AG08395 (cell line): ENCODE measurements around the gene ARAP3.
"Not testable (repeated sequence)": the region's sequence is repeated elsewhere in the genome, so short reads cannot be mapped to it uniquely, and the experiment has no call there.

ENCODE experiments used
- DNase-seq: peaks from one replicate; pipeline ENCODE4 v3.0.0; 2012; ENCODE audit warnings: mixed read lengths, low spot score

The ARAP3 gene

DNA sequence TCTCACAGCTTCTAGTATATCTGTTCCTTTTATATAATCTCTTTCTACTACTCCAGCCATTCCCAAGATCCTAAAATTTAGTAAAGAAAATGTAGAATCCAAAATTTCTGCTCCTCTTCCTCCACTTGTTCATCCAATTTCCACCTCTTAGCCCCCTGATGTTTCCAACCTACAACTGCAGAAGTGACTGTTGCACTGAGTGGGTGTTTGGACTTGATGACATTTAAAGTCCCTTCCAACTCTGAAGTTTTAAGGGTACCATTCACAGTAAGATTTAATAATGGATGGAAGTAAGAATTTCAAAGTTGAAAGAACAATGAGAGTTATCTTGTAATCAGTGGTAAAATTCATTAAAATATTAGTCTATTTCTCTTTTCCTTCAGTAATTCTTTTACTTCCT, 68.7 kb downstream of the ARAP3 start:
- no peak for DNase-seq

DNA sequence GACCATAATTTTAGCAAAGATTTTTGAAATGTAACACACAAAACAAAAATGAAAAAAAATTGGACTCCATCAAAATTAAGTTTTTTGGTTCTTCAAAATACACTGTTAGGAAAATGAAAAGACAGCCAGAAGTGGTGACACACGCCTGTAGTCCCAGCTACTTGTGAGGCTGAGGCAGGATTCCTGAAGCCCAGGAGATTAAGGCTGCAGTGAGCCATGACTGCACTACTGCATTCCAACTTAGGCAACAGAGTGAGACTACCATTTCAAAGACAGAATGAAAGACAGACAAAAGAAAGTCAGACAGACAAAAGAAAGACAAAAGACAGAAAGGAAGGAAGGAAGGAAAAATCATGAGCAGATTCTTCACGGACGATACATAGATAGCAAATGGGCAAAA, 70.7 kb downstream of the ARAP3 start:
- DNase-seq = no peak

DNA sequence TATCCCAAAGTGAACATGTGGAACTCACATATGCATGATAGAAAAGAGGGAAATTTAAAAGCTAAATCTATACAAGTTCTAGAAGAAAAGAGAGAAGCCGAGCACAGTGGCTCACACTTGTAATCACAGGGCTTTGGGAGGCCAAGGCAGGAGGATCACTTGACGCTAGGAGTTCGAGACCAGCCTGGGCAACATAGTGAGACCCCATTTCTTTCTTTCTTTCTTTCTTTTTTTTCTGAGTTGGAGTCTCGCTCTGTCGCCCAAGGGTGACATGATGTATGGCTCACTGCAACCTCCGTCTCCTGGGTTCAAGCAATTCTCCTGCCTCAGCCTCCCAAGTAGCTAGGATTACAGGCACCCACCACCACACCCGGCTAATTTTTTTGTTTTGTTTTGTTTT, 72.1 kb downstream of the ARAP3 start:
- not testable (repeated sequence) for DNase-seq

DNA sequence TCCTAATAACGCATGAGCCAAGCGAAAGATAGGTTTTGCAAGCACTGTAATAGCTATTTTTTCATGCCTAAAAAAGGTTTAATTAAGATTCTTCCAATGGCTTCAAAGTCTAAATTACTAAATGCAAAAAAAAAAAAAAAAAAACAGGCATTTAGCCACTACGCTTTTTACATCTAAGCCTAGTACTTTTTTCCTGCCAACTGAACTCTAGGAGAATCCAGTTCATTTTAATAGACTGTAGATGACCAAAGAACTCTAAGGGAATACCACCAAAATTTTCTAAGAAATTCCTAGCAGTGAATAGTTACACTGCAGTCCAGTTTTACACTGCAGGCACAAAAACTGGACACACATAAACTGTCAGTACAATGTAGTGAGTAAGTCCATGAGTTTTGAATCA, 73.0 kb downstream of the ARAP3 start:
- no peak for DNase-seq

DNA sequence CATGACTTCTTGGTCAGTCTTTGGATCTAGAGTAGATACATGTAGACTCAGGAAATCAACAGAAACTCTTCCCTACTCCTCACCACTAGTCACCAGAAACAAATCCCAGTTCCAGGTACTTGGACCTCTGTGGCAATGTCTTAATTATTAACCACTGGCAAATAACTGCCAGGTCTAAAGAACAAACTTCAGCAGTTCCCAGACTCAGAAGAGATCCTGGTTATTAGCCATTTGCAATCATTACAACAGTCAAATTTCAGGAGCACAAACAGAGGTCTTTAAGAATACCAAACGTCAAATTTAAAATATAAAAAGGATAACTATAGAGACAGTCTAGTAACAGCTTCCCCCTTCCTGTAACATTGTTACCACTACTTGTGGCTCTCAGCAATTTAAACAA, 73.5 kb downstream of the ARAP3 start:
- DNase-seq = no peak

DNA sequence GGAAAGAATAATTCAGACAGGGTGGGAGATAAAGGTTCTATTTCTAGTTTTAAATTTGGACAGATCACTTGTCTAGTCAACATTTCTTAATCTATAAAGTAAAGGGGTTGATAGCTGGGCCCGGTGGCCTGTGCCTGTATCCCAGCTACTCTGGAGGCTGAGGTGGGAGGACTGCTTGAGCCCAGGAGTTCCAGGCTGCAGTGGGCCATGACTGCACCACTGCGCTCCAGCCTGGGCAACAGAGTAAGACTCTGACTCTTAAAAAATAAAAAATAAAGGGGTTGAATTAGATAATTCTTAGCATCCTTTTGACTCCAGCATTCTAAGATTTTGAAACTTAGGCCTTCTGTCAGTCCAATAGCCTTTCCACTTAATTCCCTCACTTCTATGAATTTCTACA, 74.0 kb downstream of the ARAP3 start:
- DNase-seq = no peak

DNA sequence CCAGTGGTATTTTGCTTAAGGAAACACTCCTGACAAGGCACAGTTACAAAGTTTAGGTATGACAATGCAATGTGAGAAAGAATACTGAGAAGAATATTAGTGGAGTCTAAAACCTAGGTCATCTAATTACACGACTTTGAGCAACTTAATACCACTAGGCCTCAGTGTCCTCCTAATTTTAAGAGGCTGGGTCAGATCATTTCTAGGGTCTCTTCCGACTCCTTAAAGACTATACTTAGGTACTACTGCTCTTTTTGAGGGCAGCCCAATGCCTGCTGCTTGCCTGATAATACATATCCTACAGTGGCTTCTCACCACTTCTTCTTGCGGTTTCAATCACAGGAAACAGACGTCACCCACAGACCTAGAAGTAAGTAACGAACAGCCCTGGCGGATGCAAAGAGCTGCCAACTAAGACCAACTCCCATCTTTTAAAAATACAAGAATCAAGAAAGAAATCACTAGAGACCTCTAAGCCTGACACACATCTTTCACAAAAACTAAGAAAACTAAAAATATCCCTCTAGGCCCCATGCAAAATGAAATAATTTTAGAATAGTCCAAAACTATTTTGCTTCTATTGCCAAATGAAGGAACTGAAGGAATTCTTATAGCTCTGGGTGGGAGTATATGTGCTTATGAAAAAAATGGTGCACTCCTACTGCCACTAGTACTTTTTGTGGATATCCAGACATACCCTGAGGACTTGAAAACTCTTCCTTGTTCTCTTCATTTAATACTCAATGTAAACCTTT, 76.3 kb downstream of the ARAP3 start:
- DNase-seq = peak; percentile 21

DNA sequence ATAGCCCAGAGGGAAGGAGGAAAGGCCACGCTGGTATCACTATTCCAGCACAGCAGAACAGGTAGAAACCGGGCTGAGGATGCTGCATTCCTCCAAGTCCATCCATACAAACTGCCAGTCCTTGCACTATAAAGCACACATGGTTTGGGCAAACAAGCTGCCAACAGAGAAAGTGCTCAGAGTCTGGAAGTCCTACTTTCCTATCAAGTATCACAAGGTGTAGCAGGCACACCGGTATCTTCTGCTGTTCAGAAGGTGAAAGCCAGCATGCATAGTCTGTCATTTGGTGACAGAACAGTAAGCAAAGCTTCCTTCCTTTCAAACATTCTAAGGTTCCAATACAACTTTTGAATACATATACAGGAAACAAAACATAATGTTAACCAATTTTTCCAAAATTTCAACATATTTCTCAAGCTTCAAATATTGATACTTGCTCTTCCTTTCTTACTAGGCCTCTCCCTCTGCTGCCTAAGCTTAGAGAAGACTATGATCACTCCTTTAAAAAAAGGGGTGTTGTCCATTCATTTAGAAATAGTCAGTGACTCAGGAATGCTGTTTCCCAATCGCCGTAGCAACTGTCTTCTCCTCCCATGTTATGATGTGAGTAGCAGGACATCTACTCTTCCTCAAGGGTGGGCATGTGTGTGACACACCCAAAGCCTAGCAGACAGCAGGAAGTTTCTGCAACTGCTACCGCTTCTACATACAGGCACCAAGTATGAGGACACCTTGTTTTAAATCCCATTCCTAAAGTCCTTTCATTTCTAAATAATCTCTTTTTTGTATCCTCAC, 77.9 kb downstream of the ARAP3 start:
- DNase-seq = peak; percentile 93
